Colonic mucosa (tissue), 4 donors: ENCODE results near the gene SCN4B. TPM values are rescaled to one million over a fixed set of nuclear protein-coding genes. Genes with fewer than 3 reads are reported as not detected.

Experiments used
- DNase-seq: peaks from one replicate; pipeline ENCODE4 v3.0.0-alpha.2; 2020
- H3K27ac ChIP-seq: fragments of 200-600 bp; one replicate; pipeline ENCODE4 v1.8.0; 2021
- H3K27me3 ChIP-seq: fragments of 200-600 bp; one replicate; pipeline ENCODE4 v1.8.0; 2021
- H3K36me3 ChIP-seq: fragments of 200-600 bp; one replicate; pipeline ENCODE4 v1.8.0; 2021
- H3K4me1 ChIP-seq: fragments of 200-600 bp; one replicate; pipeline ENCODE4 v1.8.0; 2021; ENCODE audit warnings: mild to moderate bottlenecking
- H3K4me3 ChIP-seq: fragments of 200-600 bp; one replicate; pipeline ENCODE4 v1.8.0; 2021
- H3K9ac ChIP-seq, 2 donors: one replicate each; pipeline ENCODE4 v1.7.0; 2013; ENCODE audit warnings: control low read depth in 2 of 2, low read depth in 2 of 2, low read length in 2 of 2
- H3K9me3 ChIP-seq: fragments of 200-600 bp; one replicate; pipeline ENCODE4 v1.8.0; 2021
- intact Hi-C: fragments of 100-400 bp; cut with DNase I; formaldehyde crosslinking; loops from one replicate; pipeline ENCODE4 v1.14.1; 2022
- total RNA-seq, 2 donors: library from RNA; stranded (reverse); fragmentation: NEBNext Ultra II Directional in 1 of 2; extraction: Animal tissue kit (Norgen Biotek cat#: 25700) in 1 of 2; gene quantifications; one replicate each; pipeline ENCODE4 v1.2.1, GENCODE V29; 2021
- TF ChIP-seq, protein P1 (sequence below): fragments of 200-600 bp; IDR thresholded peaks from one replicate; pipeline ENCODE4 v1.8.0; 2022; ENCODE audit warnings: antibody characterized with exemption, mild to moderate bottlenecking
- donor health status: healthy.
- donor health status: DM: no; HTN: no; CAD: no.
- donor health status: DM: no; HTN: no; CAD: no.

The SCN4B gene
- total RNA-seq, 2 donors from 2014 or later: 0.59 to 1.5 TPM

- TF ChIP-seq, protein P1, sequence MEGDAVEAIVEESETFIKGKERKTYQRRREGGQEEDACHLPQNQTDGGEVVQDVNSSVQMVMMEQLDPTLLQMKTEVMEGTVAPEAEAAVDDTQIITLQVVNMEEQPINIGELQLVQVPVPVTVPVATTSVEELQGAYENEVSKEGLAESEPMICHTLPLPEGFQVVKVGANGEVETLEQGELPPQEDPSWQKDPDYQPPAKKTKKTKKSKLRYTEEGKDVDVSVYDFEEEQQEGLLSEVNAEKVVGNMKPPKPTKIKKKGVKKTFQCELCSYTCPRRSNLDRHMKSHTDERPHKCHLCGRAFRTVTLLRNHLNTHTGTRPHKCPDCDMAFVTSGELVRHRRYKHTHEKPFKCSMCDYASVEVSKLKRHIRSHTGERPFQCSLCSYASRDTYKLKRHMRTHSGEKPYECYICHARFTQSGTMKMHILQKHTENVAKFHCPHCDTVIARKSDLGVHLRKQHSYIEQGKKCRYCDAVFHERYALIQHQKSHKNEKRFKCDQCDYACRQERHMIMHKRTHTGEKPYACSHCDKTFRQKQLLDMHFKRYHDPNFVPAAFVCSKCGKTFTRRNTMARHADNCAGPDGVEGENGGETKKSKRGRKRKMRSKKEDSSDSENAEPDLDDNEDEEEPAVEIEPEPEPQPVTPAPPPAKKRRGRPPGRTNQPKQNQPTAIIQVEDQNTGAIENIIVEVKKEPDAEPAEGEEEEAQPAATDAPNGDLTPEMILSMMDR: no peak
- no peaks in the 10 kb centered on the region for H3K4me1 ChIP-seq
- no peak overlapping the region for H3K9ac ChIP-seq
- intact Hi-C loops: no loop called here
- H3K36me3 ChIP-seq: no peaks in the 10 kb centered on the region
- H3K9me3 ChIP-seq: no peaks in the 10 kb centered on the region
- no peak overlapping the region for H3K27ac ChIP-seq
- H3K4me3 ChIP-seq: no peak overlapping the region
- no peaks in the 10 kb centered on the region for H3K27me3 ChIP-seq
- DNase-seq: no peak
These were observed 20.1 kb downstream of the SCN4B start for GRCh38 chr11:118132385-118133151.

- intact Hi-C loops: no loop called here
- TF ChIP-seq, protein P1: no peak
- H3K27ac ChIP-seq: no peak overlapping the region
- H3K27me3 ChIP-seq: no peaks in the 10 kb centered on the region
- H3K36me3 ChIP-seq: no peaks in the 10 kb centered on the region
- no peaks in the 10 kb centered on the region for H3K4me1 ChIP-seq
- no peak overlapping the region for H3K4me3 ChIP-seq
- H3K9me3 ChIP-seq: no peaks in the 10 kb centered on the region
- no peak for DNase-seq
- no peak overlapping the region for H3K9ac ChIP-seq
These were observed 23.0 kb downstream of the SCN4B start for GRCh38 chr11:118129471-118130172.

GRCh38 chr11:118128721-118129470 is 23.7 kb downstream of the SCN4B start:
- no peak overlapping the region for H3K27ac ChIP-seq
- intact Hi-C loops: no loop called here
- DNase-seq: no peak
- TF ChIP-seq, protein P1: no peak
- H3K27me3 ChIP-seq: no peaks in the 10 kb centered on the region
- no peaks in the 10 kb centered on the region for H3K4me1 ChIP-seq
- no peak overlapping the region for H3K4me3 ChIP-seq
- H3K36me3 ChIP-seq: no peaks in the 10 kb centered on the region
- H3K9me3 ChIP-seq: no peaks in the 10 kb centered on the region
- no peak overlapping the region for H3K9ac ChIP-seq

- no peaks in the 10 kb centered on the region for H3K36me3 ChIP-seq
- no peaks in the 10 kb centered on the region for H3K27me3 ChIP-seq
- H3K27ac ChIP-seq: no peak overlapping the region
- no peaks in the 10 kb centered on the region for H3K4me1 ChIP-seq
- no peak for DNase-seq
- H3K4me3 ChIP-seq: no peak overlapping the region
- TF ChIP-seq, protein P1: no peak
- H3K9ac ChIP-seq: no peak overlapping the region
- H3K9me3 ChIP-seq: no peaks in the 10 kb centered on the region
- intact Hi-C loops: no loop called here
These were observed 24.3 kb downstream of the SCN4B start for GRCh38 chr11:118128310-118128709.

DNA sequence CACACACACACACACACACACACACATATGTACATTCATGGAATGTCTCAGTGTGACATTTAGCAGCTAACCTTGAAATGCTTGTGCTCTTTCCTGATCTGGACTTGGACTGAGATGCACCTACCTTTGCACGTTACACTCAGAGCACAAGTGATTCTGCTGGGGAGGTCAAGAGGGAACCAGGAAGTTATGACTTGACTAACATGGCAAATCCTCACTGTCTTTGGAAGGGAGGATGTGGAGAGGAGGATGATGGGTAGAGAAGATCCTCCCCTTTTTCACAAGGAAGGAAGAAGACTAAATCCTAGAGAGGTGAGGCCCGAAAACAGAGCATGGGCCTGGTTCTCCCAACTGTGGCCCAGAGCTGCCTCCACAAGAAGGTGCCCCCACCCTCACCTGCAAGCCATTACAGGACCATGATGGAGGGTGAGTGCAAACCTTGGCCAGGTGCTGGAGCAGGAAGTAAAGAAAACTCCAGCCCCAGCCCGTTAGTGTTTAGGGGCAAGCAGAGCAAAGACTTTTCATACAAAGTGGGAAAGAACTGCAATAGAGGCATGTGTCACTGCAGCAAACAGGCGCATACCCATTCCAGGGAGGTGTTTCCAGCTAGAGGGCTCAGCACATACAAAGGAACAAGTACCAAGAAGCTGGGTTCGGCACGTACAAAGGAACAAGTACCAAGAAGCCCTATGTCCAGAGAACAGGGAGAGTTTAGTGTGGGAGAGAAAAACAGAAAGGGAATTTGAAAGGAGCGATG is 26.4 kb downstream of the SCN4B start:
- Histone ChIP-seq H3K9me3 (no peaks in the 10 kb centered on the region), H3K4me3 (no peak overlapping the region), H3K27ac (no peak overlapping the region), H3K27me3 (no peaks in the 10 kb centered on the region), H3K9ac (no peak overlapping the region), H3K4me1 (no peaks in the 10 kb centered on the region), H3K36me3 (no peaks in the 10 kb centered on the region)
- no peak for DNase-seq
- TF ChIP-seq, protein P1: no peak
- intact Hi-C loops: no loop called here
